Hippocampal formation (tissue), 2 donors: Measurements from ENCODE around the gene KIRREL3.

ENCODE experiments used
- DNase-seq, 2 donors: peaks; one replicate each; lab custom pipeline; 2025; lab: John Stamatoyannopoulos, UW

KIRREL3 gene

DNA sequence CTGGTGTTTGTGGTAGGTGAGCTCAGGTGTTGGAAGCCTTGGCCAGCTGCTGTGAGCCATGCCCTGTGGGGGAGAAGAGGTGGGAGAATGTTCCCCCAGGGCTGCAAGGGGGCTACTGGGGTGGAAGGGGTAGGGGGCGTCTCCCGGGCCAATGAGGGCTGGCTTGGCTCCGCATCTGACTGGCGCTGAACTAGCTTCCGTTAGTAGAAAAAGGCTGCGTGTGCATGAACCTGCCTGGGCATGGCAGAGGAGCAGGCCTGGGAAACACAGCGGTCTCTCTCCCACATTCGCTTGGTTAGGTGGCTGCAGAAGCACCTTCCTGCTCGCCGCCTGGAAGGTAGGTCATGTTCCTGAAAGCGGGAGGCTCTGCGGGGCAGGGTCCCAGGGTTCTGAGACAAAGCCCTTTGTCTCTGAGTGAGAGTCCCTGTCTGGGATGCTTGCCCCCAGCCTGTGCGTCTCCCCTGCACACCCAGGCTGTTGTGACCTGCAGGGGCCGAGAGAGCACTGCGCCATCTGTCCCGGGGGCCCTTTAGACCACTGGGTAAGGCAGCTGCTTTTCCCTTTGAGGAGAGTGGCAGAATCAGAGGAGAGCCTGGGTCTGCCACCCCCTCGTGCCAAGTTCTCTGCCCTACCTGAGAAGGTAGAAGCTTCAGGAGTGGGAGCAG is 466.3 kb downstream of the KIRREL3 start:
- no peak for DNase-seq

DNA sequence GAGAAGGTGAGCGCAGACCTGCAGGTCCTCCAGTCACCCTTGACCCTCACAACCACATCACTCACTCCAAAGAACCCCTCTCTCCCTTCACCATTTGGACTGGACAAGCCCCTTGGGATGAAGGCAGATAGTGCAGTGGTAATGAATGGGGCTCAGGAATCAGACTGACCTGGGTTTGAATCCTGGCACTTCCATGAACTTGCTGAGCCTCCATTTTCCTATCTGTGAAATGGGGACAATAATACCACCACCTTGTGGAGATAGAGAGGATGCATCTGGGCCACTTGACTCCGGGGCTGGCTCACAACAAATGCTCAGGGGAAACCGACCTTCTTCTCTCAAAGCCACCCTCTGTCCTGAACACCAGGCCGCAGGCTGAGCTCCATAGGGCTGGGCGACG is 467.0 kb downstream of the KIRREL3 start:
- no peak for DNase-seq

DNA sequence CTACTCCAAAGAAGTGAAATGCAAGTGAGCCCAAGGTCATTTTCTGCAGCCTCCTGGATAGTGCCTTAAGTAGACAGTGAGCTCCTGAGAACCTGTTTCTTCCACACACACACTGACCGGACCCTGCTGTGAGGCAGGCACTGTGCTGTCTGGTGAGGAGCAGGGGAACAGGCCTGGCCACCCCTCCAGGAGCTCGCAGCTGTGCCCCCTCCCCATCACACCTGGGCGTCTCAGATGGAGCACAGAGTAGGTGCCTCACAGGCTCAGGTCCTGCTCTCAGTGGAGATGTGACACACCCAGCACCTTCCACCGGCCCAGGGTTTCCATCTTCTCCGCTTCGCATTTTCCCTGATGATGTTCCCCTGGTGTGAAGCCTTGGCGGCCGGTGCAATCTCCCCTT is 470.2 kb downstream of the KIRREL3 start:
- DNase-seq = no peak

DNA sequence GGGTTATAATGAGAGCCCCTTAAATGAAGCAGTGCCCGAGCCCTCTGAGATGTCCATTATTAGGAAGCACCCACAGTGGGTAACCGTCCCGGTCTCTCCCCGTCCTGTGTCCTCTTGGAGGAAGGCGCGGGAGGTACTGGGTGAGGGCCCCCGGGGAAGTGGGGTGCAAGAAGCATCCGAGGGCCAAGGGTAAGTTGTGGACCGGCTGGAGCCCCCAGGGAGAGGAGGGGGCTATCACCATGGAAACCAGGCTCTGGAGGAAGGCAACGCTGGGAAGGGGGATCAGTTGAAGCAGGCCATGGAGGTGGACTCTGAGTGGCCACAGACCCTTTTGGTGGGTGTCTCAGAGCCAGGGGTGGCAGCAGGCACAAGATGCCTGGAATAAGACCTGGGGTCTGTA is 471.5 kb downstream of the KIRREL3 start:
- no peak for DNase-seq

DNA sequence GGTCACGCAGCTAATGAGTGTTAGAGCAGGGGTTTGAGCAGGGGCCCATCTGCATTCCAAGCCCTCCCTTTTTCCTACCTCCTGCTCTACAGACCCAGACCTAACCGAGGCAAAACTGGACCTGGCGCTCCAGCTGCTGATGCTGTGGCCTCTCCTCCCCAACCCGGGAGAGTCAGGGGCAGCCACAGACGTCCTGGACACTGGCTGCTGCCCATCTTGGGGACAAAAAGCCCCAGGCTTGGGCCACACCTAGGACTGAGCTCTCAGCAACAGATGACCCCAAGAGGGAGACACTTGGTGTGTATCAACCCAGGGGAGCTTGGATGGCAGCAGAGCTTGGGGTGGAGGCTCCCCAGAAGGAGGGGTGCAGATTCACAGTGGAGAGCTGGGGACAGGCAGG is 472.5 kb downstream of the KIRREL3 start:
- DNase-seq = no peak

DNA sequence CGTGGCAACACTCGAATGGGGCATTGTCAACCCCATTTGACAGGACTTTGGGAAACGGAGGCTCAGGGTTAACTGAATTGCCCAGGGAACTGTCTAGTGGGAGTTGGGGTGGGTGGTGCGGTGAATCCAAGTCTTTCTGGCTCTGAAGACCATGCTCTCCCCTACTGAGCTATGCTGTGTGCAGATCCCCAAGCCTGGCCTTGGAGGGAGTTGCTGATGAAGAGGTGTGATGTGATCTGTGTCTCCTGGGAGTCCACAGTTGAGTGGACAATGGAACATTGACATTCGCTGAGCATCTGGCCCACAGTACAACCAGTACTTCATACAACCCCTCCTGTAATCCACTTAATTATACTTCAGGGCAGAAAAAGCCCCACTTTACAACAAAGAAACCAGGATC is 472.9 kb downstream of the KIRREL3 start:
- DNase-seq = no peak

DNA sequence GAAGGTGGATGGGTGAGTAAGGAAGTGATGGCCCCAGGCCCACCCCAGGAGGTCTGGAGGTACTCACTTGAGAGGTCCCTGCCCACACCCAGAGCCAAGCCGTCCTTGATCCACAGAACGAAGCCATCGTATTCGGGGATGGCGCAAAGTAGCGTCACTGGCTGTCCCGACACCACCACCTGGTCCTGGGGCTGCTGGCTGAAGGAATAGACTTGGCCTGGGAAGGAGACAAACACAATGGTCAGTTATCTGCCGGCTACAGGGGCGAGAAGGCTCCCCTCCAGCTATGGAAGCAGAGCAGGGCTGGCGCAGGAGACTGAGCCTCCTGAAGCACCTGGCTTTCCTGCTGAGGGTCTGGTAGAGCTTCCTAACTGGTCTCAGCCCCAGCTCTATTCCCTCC is 474.1 kb downstream of the KIRREL3 start:
- no peak for DNase-seq

DNA sequence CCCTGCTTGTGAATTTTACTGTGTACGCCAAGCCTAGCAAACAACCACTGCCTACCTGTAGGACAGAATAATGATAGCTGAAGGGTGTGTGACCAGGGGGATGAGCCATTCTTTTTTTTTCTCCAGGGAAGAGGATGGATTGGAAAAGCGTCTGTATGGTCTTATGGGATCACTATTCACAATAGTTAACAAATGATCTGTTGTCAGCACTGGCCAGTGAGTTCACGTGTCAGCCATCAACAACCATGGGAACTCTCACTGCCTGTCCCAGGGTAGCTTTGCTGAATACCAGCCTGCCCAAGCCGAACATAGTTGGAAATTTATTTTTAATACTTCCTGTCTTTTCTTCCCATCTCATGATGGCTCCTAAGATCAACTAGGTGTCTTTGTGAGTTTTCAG is 474.9 kb downstream of the KIRREL3 start:
- no peak for DNase-seq

DNA sequence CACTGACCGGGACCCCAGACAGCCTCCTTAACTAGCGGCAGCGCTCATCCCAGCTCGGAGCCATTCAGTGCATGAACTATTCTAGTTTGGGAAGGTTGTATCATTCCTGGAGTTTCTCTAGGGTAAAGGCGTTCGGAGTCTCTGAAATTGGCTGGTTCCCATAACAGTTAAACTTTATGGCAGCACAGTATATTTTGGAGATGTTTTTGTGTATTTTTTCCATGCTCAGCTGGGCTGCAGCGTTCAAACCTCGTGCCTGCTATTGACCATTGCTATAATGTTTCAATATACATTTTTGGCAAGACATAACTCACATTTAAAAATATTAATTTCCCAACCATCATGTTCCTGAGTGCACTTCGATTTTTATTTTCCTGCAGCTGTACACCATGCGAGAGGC is 475.4 kb downstream of the KIRREL3 start:
- no peak for DNase-seq

DNA sequence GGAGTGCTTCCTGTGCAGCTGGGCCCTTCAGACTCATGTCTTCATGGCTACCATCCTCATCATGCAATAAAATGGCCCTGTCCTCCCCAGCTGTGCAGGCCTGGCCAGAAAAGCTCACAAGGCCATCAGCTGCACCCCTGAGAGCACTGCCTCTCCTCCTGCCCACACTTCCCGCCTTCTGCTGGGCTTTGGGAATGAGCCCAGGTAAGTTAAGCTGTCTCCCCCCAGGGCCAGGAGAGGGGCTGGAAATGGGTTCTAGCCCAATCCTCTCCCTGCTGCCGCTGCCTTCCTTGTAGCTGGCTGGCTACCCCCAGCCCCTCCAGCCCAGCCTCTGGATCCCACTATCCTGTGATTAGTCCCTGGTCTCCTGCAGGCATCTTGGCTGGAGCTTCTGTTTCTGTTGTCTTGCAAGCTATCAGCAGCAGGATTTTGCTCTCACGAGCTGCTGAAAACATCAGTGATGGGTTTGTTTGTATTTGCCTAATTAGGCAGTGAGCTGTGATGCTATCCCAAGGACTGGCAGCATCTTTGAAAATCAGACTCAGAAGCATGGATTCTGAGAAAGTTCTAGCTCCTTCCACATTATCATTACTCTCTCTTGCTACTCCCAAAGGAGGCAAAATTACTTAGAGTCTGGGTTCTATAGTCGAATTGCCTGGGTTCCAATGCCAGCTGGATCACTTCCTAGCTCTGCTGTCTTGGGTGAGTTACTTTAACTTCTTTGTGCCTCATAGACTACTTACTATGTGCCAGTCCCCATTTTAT is 476.9 kb downstream of the KIRREL3 start:
- DNase-seq = no peak

DNA sequence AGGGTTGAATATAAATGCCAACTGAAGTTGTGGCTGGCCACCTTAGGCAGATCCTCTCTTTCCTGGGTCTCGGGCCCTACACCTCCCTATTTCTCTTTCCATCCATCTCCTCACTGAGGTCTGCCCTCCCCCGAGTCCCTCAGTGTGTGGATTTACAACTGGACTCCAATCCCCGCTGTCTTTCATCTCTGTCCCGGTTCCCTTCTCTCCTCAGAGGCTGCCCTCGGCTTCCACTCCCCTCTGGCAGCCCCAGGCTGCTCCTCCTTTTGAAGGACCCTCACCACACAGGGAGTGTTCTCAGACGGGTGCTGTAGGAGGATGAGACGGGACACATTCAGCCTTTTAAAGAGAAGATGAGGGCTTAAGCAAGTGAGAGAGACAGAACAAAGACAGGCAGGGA is 478.0 kb downstream of the KIRREL3 start:
- DNase-seq = no peak

DNA sequence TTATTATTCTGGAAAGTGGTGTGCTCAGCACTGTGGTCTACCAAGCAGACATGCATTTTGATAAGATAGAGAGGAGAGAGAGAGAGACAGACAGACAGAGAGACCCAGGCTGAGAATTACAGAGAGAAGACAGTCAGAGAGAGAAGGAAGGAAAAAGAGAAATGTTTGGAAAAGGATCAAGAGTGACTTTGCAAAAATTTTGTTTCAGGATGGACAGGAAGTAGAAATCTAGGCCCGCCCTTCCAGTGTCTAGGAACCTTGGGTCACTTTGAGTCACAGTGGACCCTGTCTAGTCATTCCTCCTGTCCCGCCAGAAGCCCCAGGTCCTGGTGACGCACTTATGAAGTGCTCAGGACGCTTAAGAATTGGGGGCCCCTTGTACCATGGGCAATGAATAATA is 478.4 kb downstream of the KIRREL3 start:
- no peak for DNase-seq

DNA sequence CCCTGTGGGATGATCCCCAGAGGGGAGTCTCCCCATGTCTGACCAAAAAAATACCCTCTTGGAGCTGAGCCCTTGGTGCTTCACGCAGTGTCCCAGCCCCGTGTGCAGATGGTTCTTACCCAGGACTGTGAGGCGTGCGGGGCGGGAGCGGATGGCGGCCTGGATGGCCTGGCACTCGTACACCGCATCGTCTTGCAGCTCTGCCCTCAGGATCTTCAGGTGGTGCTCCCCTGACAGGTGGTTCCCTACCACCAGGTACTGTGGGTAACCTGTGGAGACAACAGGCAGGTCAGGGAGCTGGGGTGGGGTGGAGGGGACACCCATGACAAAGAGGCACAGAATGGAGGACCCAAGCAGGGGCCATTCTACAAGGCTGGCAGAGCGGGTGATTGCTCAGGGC is 479.4 kb downstream of the KIRREL3 start:
- no peak for DNase-seq

DNA sequence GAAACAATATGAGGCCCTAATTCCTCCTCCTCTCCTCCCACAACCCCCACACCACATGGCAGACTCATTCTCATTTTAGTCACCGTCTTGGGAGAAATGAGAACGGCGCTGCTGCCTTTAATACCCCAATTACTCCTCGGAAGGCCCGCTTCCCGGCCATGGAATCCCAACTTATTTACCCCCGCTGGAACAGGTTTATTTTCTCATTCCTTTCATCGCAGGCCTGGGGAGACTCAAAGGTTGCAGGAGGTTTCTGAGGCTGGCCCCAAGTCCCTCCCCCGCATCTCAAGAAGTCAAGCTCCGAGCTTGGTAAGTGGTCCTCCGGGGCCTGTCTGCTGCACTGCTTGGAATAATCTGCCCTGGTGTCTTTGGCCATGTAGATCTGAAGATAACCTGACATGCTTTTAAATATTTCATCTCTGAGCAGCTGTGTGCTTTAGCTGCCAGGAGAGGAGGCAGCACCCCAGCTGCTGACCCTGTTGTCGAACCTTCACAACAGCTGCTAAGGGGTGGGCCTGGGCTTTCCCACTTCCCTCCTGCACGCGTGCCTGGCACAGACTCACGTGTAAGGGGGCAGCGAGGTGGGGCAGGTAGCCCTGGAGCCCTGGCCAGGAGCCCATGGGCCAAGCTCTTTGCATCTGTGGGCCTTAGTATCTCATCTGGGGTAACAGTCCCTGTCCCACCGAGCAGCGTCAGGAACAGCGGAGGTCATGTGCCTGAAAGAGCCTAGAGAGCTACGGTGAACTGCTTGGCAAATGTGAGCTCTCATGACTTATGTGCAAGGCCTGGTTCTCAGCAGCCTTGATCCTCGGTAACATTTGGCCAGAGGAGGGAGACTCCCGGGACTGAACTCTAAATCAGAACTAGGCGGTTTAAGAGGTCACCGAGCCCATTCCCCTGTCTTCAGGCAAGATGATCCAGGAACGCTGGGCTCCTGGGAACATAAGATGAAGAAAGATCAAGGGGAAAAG is 480.5 kb downstream of the KIRREL3 start:
- DNase-seq = no peak

DNA sequence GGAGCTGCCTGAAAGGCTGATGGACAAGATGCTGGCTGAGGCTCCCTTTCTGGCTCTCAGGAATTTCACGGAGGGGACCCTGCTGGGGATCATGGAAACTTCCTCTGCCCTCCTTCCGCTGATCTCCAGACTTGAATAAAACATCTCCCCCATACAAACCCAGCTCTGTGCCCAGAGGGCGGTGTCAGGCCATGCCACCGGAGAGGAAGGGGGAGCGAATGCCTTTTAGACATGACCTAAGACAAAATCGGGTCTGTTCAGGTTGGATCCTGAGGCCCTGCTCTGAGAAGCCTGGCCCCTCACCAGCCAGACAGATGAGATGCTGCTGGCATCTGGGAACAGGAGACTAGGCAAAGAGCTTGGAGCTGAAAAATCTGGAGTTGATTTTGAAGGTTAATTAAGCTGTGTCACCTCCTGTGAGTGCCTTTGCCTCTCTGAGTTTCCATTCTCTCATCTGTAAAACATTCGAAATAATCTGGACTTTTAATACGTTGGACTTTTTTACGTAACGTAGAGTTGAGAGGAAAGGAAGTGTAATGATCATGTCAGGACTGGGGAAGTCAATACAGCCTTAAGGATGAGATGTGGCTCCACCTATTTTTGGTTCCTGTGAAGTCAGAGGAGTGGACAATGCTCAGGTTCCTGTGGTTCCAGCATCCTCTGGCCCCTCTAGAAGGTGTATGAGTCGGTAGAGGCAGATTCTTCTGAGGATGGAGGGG is 481.4 kb downstream of the KIRREL3 start:
- no peak for DNase-seq

DNA sequence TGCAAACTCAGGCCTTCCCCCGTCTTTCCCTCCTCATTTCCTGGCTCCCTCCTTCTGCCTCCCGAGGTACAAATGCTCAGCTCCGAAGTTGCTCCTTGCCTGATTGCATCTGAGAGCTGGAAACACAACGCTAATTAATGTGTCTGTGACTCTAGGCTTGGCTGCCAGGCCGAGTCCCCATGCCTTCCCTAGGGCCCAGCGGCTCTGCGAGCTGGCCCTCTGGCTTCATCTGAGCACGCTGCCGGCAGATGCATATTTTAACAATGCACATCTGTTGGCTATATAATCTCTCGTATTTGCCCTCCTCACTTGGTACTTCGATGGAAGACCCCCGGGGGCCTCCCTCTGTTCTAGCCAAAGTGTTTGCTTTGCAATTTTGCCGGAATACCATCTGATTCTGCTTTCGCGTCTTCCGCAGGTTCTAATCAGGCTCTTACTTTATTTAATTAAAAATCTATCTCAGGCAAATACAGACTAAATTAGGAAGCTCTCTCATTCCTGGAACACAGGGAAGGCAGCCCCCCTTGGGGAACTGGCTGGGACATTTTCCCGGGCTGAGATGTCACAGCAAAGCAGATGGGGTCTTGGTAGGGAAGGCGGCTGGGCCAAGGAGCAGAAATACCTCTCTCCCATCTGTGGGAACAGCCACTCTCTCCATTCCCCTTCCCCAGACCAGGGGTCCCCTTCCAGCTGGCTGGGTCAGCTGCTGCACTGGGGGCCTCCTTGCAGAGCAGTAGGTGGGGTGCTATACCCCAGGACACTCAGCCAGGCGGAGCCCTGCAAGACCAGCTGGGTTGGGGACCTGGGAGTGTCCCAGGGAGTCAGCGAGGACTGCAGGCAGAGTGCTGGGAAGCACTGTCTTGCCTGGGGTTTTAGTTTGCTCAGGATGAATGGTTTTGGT is 482.2 kb downstream of the KIRREL3 start:
- no peak for DNase-seq

DNA sequence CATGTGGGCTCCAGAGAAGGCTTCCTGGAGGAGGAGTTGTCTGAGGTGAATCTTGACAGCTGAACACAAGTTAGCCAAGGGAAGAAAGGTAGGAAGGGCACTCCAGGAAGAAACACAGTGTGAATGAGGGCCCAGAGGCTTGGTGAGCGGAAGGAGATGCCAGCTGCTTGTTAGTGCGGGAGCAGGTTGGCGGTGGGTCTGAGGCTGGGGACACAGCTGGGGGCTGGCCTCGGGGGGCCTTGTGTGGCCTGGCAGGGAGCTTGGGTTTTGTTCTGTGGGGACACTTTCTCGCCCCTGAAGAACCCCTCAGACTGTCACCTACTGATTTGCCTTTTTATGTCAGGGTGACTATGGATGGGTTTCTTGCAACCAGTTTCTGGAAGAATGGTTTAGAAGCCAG is 485.1 kb downstream of the KIRREL3 start:
- DNase-seq = no peak

DNA sequence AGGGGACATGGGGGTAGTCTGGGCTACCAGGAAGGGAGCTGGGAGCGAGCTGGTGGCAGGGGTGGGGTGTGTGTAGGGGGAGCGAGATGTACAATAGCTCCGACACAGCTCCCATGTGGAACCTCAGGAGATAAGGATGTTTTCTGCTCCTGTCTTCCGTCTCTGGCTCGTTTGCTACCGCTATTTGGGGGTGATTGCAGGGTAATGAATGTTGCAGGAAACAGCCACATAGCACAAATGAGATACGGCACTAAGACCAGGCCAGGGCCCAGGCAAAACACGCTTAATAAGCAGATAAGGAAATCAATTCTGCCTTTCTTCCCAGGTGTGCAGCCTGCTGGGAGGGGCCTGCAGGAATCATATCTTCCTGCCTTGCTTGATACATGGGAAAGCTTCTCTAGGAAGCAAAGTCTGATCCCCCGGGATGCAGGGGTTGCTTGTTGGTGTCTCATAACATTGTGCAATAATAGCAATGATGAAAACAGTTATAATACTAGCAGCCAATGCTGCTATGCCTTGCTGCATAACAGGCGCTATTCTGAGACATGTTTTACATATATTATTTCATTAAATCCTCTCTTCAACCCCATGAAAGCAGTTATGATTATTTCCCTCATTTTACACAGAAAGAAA is 486.4 kb downstream of the KIRREL3 start:
- no peak for DNase-seq

DNA sequence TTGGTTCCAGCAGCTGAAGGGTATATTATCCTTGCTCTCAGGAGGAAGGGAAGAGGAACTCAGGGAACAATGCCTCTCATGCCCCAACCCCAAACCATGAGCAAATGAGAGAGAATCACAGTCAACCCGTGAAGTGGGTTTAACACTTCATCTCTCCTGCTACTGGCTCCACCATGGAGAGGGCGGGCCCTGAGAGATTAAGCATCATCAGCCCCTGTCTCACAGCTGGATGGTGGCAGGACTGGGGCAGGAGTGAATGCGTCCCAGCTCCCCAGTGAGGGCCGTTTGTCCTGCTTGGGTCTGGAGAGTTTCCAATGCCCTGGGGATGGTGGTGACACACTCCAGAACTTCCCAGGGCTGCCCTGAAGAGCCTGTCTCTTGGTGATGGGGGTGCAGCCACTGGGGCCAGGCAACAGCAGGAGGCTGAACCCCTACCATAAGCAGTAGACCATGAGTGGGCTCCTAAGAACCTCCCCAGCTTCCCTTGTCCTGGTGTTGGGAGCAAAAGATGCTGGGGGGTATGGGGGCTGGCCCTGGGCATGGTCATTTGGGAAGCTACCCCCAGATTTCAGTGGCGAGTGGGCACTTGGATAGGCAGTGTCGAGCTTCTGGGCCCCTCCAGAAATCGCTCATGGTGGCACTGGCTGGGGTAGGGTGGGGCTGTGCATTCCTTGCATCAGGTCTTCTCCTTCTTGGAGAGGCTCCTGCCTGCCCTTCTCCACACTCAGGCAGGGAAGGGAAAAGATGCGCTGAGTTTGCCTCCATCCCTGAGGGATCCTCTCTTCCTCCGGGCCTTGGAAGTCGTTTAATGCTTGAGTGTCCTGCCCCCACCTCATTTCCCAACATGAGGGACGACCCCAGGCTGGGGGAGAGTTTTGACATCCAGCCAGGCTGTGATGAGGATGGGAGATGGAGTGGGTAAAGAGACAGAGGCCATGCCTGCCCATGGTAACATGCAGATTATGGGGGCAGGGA is 487.5 kb downstream of the KIRREL3 start:
- DNase-seq = no peak
